ENCODE results near the gene USPL1.

- TF ChIP-seq EZH2phosphoT487 (IDR thresholded peaks at IDR 0.05; ENCODE audit: low read depth, severe bottlenecking, unreplicated experiment) (no peak), CTCF (IDR thresholded peaks at IDR 0.05; ENCODE audit: poor library complexity) (no peak)
Measured at GRCh38 chr13:30700364-30700763, 82.6 kb downstream of the USPL1 start.
